IMR-90 (cell line): ENCODE data around the gene NDUFAF8. TPM values are rescaled to one million over a fixed set of nuclear protein-coding genes. Genes with fewer than 3 reads are reported as not detected.

Experiments
- ATAC-seq: fragments of 200-7000 bp; cut with Tn5 transposase; 2 replicates; pipeline ENCODE4 v1.9.1; 2020; ENCODE audit warnings: low read depth, mild to moderate bottlenecking, moderate library complexity
- BruUV-seq: library from RNA; stranded (reverse); fragments of 400-500 nt; replicated peaks from 2 replicates; lab custom pipeline; 2021; lab: Mats Ljungman, UMichigan
- CTCF ChIA-PET: fragments of 300-600 bp; formaldehyde crosslinking; extraction: SDS; loops from one replicate; lab custom pipeline; 2021; ENCODE audit warnings: antibody characterized with exemption; lab: Yijun Ruan, JAX
- POLR2A ChIA-PET: fragments of 300-600 bp; sonication (Branson Sonifier 250); formaldehyde crosslinking; loops from one replicate; lab custom pipeline; 2022; ENCODE audit warnings: antibody characterized with exemption; ENCODE audit not compliant: unreplicated experiment; lab: Charles Lee
- DNase-seq: peaks from one replicate; pipeline ENCODE4 v3.0.0; 2013
- H2AFZ ChIP-seq: replicated peaks from 2 replicates; pipeline ENCODE3; 2013; ENCODE audit warnings: low read length, mild to moderate bottlenecking; ENCODE audit not compliant: poor library complexity
- H2AK5ac ChIP-seq: 2 replicates; pipeline ENCODE4 v1.6.1; 2013; ENCODE audit warnings: low read depth, low read length, inconsistent platforms
- H2AK9ac ChIP-seq: replicated peaks from 2 replicates; pipeline ENCODE3; 2013; ENCODE audit warnings: mild to moderate bottlenecking, low read depth, low read length, moderate library complexity; ENCODE audit not compliant: poor library complexity
- H2BK120ac ChIP-seq: 2 replicates; pipeline ENCODE4 v1.6.1; 2013; ENCODE audit warnings: low read depth, low read length, inconsistent platforms
- H2BK15ac ChIP-seq: 3 replicates; pipeline ENCODE4 v1.6.1; 2013; ENCODE audit warnings: low read depth, low read length, inconsistent platforms
- H2BK20ac ChIP-seq: 2 replicates; pipeline ENCODE4 v1.6.1; 2013; ENCODE audit warnings: low read depth, mild to moderate bottlenecking, inconsistent platforms, low read length, moderate library complexity
- H2BK5ac ChIP-seq: 2 replicates; pipeline ENCODE4 v1.6.1; 2013; ENCODE audit warnings: mild to moderate bottlenecking, low read depth, low read length, inconsistent platforms; ENCODE audit not compliant: poor library complexity, severe bottlenecking
- H3K14ac ChIP-seq: replicated peaks from 2 replicates; pipeline ENCODE4 v1.6.1; 2013; ENCODE audit warnings: low read depth, low read length, inconsistent platforms
- H3K18ac ChIP-seq: 2 replicates; pipeline ENCODE4 v1.6.1; 2013; ENCODE audit warnings: low read depth, low read length, control low read depth
- H3K23ac ChIP-seq: 2 replicates; pipeline ENCODE4 v1.6.1; 2013; ENCODE audit warnings: low read depth, low read length, inconsistent platforms
- H3K27ac ChIP-seq: 2 replicates; pipeline ENCODE4 v1.5.1; 2013; ENCODE audit warnings: mild to moderate bottlenecking, control low read depth, low read length; ENCODE audit not compliant: insufficient read depth
- H3K27me3 ChIP-seq: 2 replicates; pipeline ENCODE4 v1.6.1; 2013; ENCODE audit warnings: low read length; ENCODE audit not compliant: control insufficient read depth, insufficient read depth
- H3K36me3 ChIP-seq: 2 replicates; pipeline ENCODE4 v1.6.1; 2013; ENCODE audit warnings: low read length, mixed read lengths; ENCODE audit not compliant: control insufficient read depth, insufficient read depth
- H3K4ac ChIP-seq: 2 replicates; pipeline ENCODE4 v1.6.1; 2013; ENCODE audit warnings: low read depth, low read length, inconsistent platforms
- H3K4me1 ChIP-seq: 2 replicates; pipeline ENCODE4 v1.6.1; 2013; ENCODE audit warnings: low read length, mixed read lengths; ENCODE audit not compliant: control insufficient read depth, insufficient read depth
- H3K4me2 ChIP-seq: 2 replicates; pipeline ENCODE4 v1.6.1; 2013; ENCODE audit warnings: low read depth, mild to moderate bottlenecking, control low read depth, low read length, moderate library complexity
- H3K4me3 ChIP-seq: 2 replicates; pipeline ENCODE4 v1.5.1; 2013; ENCODE audit warnings: low read depth, mild to moderate bottlenecking, control low read depth, low read length, moderate library complexity; ENCODE audit not compliant: insufficient read depth
- H3K56ac ChIP-seq: 2 replicates; pipeline ENCODE4 v1.6.1; 2013; ENCODE audit warnings: low read length, inconsistent platforms; ENCODE audit not compliant: insufficient read depth; ENCODE audit errors: extremely low read depth
- H3K79me1 ChIP-seq, 2 experiments: 2 replicates each; pipeline ENCODE4 v1.6.1; 2013; ENCODE audit warnings: low read length in 2 of 2, inconsistent platforms in 1 of 2, low read depth in 1 of 2
- H3K9ac ChIP-seq: 2 replicates; pipeline ENCODE4 v1.6.1; 2013; ENCODE audit warnings: low read depth, low read length, control low read depth
- H3K9me1 ChIP-seq: 2 replicates; pipeline ENCODE4 v1.6.1; 2013; ENCODE audit warnings: low read length, inconsistent platforms; ENCODE audit not compliant: insufficient read depth
- H3K9me3 ChIP-seq: 2 replicates; pipeline ENCODE4 v1.6.1; 2013; ENCODE audit warnings: low read length; ENCODE audit not compliant: control insufficient read depth, insufficient read depth
- H4K20me1 ChIP-seq: 2 replicates; pipeline ENCODE4 v1.6.1; 2013; ENCODE audit warnings: low read length, inconsistent platforms; ENCODE audit not compliant: insufficient read depth
- H4K5ac ChIP-seq: 2 replicates; pipeline ENCODE4 v1.6.1; 2013; ENCODE audit warnings: mild to moderate bottlenecking, low read depth, low read length, control low read depth
- H4K8ac ChIP-seq, 2 experiments: 2 replicates each; pipeline ENCODE4 v1.6.1; 2013; ENCODE audit warnings: low read depth in 2 of 2, low read length in 2 of 2, control low read depth in 1 of 2, inconsistent platforms in 1 of 2
- H4K91ac ChIP-seq: 2 replicates; pipeline ENCODE4 v1.6.1; 2013; ENCODE audit warnings: low read depth, low read length, inconsistent platforms; ENCODE audit not compliant: insufficient read depth
- BHLHE40 ChIP-seq: fragments of 150-350 bp; IDR thresholded peaks from 2 replicates; pipeline ENCODE4 v1.6.1; 2016; ENCODE audit warnings: mild to moderate bottlenecking, low read depth, low read length
- CEBPB ChIP-seq: IDR thresholded peaks from 2 replicates; pipeline ENCODE4 v1.6.1; 2012; ENCODE audit warnings: low read depth, low read length, improper control_type of control experiment
- CHD1 ChIP-seq: IDR thresholded peaks from 2 replicates; pipeline ENCODE4 v1.6.1; 2012; ENCODE audit warnings: low read depth, low read length, improper control_type of control experiment
- FOS ChIP-seq: fragments of 150-350 bp; IDR thresholded peaks from 2 replicates; pipeline ENCODE4 v1.6.1; 2016; ENCODE audit warnings: low read depth, low read length
- MAFK ChIP-seq: IDR thresholded peaks from 2 replicates; pipeline ENCODE4 v1.6.1; 2012; ENCODE audit warnings: low read depth, low read length, improper control_type of control experiment
- MAZ ChIP-seq: IDR thresholded peaks from 2 replicates; pipeline ENCODE4 v1.6.1; 2012; ENCODE audit warnings: low read depth, mild to moderate bottlenecking, low read length, improper control_type of control experiment, moderate library complexity, borderline replicate concordance
- MXI1 ChIP-seq: IDR thresholded peaks from 2 replicates; pipeline ENCODE4 v1.6.1; 2012; ENCODE audit warnings: low read depth, mild to moderate bottlenecking, low read length, moderate library complexity, borderline replicate concordance
- NFE2L2 ChIP-seq: fragments of 150-350 bp; IDR thresholded peaks from 2 replicates; pipeline ENCODE4 v1.6.1; 2016; ENCODE audit warnings: low read depth, mild to moderate bottlenecking, low read length
- POLR2A ChIP-seq: IDR thresholded peaks from 2 replicates; pipeline ENCODE4 v1.6.1; 2012; ENCODE audit warnings: mild to moderate bottlenecking, low read depth, low read length
- RAD21 ChIP-seq: IDR thresholded peaks from 2 replicates; pipeline ENCODE4 v1.6.1; 2012; ENCODE audit warnings: low read length, improper control_type of control experiment
- RCOR1 ChIP-seq: IDR thresholded peaks from 2 replicates; pipeline ENCODE4 v1.6.1; 2012; ENCODE audit warnings: mild to moderate bottlenecking, low read length, improper control_type of control experiment; ENCODE audit not compliant: insufficient replicate concordance
- RFX5 ChIP-seq: IDR thresholded peaks from 2 replicates; pipeline ENCODE4 v1.8.0; 2012; ENCODE audit warnings: low read depth, mild to moderate bottlenecking, low read length, moderate library complexity
- SMC3 ChIP-seq: fragments of 150-350 bp; IDR thresholded peaks from 2 replicates; pipeline ENCODE4 v1.6.1; 2016; ENCODE audit warnings: low read depth, mild to moderate bottlenecking, antibody characterized with exemption, low read length, moderate library complexity
- WGBS, 2 experiments: methylation state at CpG; one replicate each; pipeline versions ENCODE4 v1.1.5 to v1.1.7; 2013; ENCODE audit warnings: missing lambda C conversion rate in 2 of 2; ENCODE audit not compliant: insufficient read length in 1 of 2; ENCODE audit errors: extremely low coverage in 2 of 2; 5-methylcytosine and 5-hydroxymethylcytosine counted together
- dilution Hi-C: fragments of 300-500 bp; cut with HindIII; formaldehyde crosslinking; loops from one replicate; pipeline ENCODE4 v1.14.3; 2018; ENCODE audit warnings: low sequenced_read_pairs; ENCODE audit not compliant: unreplicated experiment
- in situ Hi-C: fragments of 300-500 bp; cut with MboI; formaldehyde crosslinking; loops from 3 replicates; pipeline ENCODE4 v1.14.3; 2019; ENCODE audit warnings: low sequenced_read_pairs, inconsistent platforms, mixed read lengths
- intact Hi-C: fragments of 100-400 bp; cut with micrococcal nuclease; formaldehyde crosslinking; loops from 2 replicates; pipeline ENCODE4 v1.10.0; 2022
- polyA plus RNA-seq, 3 experiments: library from polyadenylated mRNA; depleted of rRNA; stranded (reverse); fragments of >200 nt; gene quantifications; 2 replicates each; pipeline ENCODE4 v1.2.3, GENCODE V29; 2012; ENCODE audit warnings: low replicate concordance in 1 of 3
- total RNA-seq: library from RNA; depleted of rRNA; stranded (reverse); fragments of >200 nt; gene quantifications from 2 replicates; pipeline ENCODE4 v1.2.3, GENCODE V29; 2012
- TF ChIP-seq, protein P1 (sequence below): fragments of 150-350 bp; IDR thresholded peaks from 2 replicates; pipeline ENCODE4 v1.6.1; 2016; ENCODE audit warnings: low read depth, mild to moderate bottlenecking, low read length, moderate library complexity, borderline replicate concordance
- TF ChIP-seq, protein P2 (sequence below): conservative IDR thresholded peaks from 2 replicates; pipeline ENCODE4 v1.5.1; 2012; ENCODE audit warnings: mild to moderate bottlenecking, low read depth, low read length, improper control_type of control experiment
- TF ChIP-seq, protein P3 (sequence below): fragments of 150-350 bp; IDR thresholded peaks from 2 replicates; pipeline ENCODE4 v1.6.1; 2017; ENCODE audit warnings: mild to moderate bottlenecking, antibody characterized with exemption, low read length, low read depth

NDUFAF8 gene
- total and polyA plus RNA-seq, 2 of the 4 experiments (the other 2 are of a cell fraction): 11.1 to 65.0 TPM

DNA sequence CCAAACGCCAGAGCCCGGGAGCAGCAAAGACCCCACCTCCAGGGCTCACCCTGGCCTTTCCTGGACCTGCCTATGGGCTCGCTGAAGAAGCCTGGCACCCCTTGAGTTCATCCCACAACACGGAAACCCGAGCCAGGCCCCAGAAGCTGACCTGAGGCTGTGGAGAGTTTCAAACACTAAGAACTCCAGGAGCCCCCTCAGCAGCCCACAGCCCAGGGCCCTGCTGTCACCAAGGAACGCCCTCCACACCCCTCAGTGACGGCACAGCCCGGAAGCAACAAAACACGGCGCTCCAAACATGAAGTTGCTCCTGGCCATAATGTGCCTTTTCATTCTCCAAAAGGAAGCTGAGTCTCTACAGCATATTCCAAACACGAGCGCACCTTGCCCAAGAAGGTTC is 46.8 kb downstream of the NDUFAF8 start:
- no peak for DNase-seq
- intact Hi-C loops (no loop called here), dilution Hi-C loops (no loop called here), in situ Hi-C loops (no loop called here)
- Histone ChIP-seq H2BK120ac (no peak overlapping the region), H3K56ac (no peak overlapping the region), H3K9me3 (no peaks in the 10 kb centered on the region), H3K23ac (no peak overlapping the region; the same call in 1 of the 2 replicates), H3K18ac (no peak overlapping the region), H3K9ac (no peak overlapping the region), H3K9me1 (no peaks in the 10 kb centered on the region; the same call in 1 of the 2 replicates), H2BK5ac (no peak overlapping the region), H4K20me1 (peaks cover 20% of the 10 kb centered on the region), H3K4ac (no peak overlapping the region), H2AK5ac (no peak overlapping the region; the same call in none of the 2 replicates), H3K4me1 (peaks cover 3% of the 10 kb centered on the region; the same call in 1 of the 2 replicates), H4K91ac (peak overlapping the region; percentile 12; the same call in 1 of the 2 replicates), H2AK9ac (peak overlapping the region; percentile 76), H3K79me1 (peaks cover 10 to 66% of the 10 kb centered on the region in 2 experiments), H3K14ac (no peak overlapping the region), H4K5ac (no peak overlapping the region), H2AFZ (peak overlapping the region; percentile 41), H3K27me3 (no peaks in the 10 kb centered on the region), H3K4me3 (no peak overlapping the region), H2BK15ac (no peak overlapping the region), H3K36me3 (peaks cover 42% of the 10 kb centered on the region), H2BK20ac (no peak overlapping the region), H4K8ac (peak overlapping the region in 1 of 2 experiments; percentile 33; a peak in 1 of 4 replicates), H3K4me2 (no peak overlapping the region), H3K27ac (no peak overlapping the region)
- TF ChIP-seq, protein P1, sequence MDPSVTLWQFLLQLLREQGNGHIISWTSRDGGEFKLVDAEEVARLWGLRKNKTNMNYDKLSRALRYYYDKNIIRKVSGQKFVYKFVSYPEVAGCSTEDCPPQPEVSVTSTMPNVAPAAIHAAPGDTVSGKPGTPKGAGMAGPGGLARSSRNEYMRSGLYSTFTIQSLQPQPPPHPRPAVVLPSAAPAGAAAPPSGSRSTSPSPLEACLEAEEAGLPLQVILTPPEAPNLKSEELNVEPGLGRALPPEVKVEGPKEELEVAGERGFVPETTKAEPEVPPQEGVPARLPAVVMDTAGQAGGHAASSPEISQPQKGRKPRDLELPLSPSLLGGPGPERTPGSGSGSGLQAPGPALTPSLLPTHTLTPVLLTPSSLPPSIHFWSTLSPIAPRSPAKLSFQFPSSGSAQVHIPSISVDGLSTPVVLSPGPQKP: no peak
- TF ChIP-seq SMC3: no peak
- TF ChIP-seq CHD1: no peak
- TF ChIP-seq POLR2A: no peak
- no peak for TF ChIP-seq FOS
- TF ChIP-seq NFE2L2: no peak
- TF ChIP-seq BHLHE40: no peak
- TF ChIP-seq RCOR1: no peak
- TF ChIP-seq RAD21: no peak
- TF ChIP-seq MAZ: no peak
- TF ChIP-seq, protein P2, sequence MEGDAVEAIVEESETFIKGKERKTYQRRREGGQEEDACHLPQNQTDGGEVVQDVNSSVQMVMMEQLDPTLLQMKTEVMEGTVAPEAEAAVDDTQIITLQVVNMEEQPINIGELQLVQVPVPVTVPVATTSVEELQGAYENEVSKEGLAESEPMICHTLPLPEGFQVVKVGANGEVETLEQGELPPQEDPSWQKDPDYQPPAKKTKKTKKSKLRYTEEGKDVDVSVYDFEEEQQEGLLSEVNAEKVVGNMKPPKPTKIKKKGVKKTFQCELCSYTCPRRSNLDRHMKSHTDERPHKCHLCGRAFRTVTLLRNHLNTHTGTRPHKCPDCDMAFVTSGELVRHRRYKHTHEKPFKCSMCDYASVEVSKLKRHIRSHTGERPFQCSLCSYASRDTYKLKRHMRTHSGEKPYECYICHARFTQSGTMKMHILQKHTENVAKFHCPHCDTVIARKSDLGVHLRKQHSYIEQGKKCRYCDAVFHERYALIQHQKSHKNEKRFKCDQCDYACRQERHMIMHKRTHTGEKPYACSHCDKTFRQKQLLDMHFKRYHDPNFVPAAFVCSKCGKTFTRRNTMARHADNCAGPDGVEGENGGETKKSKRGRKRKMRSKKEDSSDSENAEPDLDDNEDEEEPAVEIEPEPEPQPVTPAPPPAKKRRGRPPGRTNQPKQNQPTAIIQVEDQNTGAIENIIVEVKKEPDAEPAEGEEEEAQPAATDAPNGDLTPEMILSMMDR: no peak
- no peak for TF ChIP-seq MXI1
- TF ChIP-seq MAFK: no peak
- TF ChIP-seq CEBPB: no peak
- TF ChIP-seq, protein P3, sequence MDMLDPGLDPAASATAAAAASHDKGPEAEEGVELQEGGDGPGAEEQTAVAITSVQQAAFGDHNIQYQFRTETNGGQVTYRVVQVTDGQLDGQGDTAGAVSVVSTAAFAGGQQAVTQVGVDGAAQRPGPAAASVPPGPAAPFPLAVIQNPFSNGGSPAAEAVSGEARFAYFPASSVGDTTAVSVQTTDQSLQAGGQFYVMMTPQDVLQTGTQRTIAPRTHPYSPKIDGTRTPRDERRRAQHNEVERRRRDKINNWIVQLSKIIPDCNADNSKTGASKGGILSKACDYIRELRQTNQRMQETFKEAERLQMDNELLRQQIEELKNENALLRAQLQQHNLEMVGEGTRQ: no peak
- TF ChIP-seq RFX5: no peak
- 80% methylated on average over 4 of the region's 12 CpGs; no CpG with 5 or more reads in 1 of the 2 experiments for WGBS, 2 experiments
- CTCF ChIA-PET: interaction anchor here (0.7 kb wide), 1 partner anchor 9 kb away, joined by 3 read pairs; the partner anchor contains the start of gene SLC38A10
- POLR2A ChIA-PET: no interaction called here
- no TSS peak for BruUV-seq
- no peak for ATAC-seq
